Stimulated activated naive CD8-positive, alpha-beta T cell treated with anti-CD3 and anti-CD28 coated beads, Interleukin-15, Interleukin-2, amounts not matched to agents 100 U/mL and 50 U/mL, for 24 hours (primary cell): ENCODE measurements around the gene FAM168A.
"Not testable (repeated sequence)": the region's sequence is repeated elsewhere in the genome, so short reads cannot be mapped to it uniquely, and the experiment has no call there.

Source experiments
- ATAC-seq: fragments of 150-1000 bp; cut with Tn5 transposase; one replicate; pipeline ENCODE4 v1.10.0; 2021
- DNase-seq: peaks from one replicate; pipeline ENCODE4 v3.0.0; 2021

FAM168A gene

DNA sequence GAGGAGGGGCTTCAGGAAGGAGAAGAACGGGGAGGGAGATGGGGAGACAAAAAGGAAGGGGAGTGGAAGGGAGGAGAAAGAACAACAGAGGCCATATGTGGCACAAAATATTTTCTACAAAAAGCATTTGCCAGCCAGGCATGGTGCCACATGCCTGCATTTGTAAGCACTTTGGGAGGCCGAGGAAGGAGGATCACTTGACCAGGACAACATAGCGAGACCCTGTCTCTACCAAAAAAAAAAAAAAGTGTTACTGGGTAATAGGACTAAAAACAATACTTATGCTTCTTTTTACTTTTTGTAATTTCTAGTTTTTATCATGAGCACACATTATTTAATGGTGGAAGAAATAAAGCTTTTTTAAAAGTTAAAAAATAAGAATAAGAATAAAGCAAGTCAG is 5.3 kb downstream of the FAM168A start:
- DNase-seq, result no peak
- no peak for ATAC-seq

DNA sequence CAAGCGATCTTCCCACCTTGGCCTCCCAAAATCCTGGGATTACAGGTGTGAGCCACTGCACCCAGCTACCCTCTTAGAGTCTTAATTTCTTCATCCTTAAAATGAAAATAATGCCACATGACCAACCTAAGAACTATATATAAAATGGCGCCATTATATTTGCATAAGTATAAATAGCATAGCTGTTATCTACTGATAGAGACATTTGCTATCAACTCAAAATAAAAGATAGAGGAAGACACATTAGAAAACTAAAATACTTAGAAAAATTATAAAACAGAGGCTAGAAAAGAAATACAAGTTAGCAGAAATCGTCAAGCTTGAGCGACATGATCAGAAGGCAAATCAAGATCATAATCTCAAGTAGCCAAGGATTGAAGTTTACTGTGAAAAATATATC is 6.2 kb downstream of the FAM168A start:
- DNase-seq (no peak), ATAC-seq (no peak)

DNA sequence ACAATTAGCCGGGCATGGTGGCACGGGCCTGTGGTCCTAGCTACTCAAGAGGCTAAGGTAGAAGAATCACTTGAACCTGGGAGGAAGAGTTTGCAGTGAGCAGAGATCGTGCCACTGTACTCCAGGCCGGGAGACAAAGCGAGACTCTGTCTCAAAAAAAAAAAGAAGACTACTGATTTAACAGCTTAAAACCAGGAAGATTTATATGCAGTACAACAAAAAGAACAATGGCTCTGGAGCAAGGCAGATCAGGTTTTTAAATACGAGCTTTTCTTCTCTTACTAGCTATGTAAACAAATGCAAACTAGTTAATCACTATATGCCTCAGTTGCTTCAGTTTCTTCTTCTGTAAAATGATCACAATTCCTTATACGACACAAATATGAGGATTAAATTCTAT is 6.9 kb downstream of the FAM168A start:
- DNase-seq (no peak), ATAC-seq (no peak)

DNA sequence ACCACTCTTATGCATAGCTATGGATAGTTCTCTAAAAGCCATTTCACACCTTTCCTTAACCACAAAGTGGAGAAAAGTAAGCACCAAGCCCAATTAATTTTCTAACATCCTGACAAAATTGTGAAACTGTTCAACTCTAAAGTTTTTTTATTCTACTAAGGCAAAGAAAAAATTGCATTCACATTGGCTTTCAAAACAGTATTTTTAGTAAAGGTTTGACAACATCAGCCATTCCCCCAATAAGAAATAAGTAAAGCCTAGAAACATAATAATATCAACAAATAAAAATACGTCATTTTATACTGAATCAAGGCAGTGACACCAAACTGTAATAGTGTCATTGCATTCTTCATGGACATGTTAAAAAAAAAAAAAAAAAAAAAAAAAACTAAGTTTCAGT is 11.1 kb downstream of the FAM168A start:
- DNase-seq (no peak), ATAC-seq (no peak)

DNA sequence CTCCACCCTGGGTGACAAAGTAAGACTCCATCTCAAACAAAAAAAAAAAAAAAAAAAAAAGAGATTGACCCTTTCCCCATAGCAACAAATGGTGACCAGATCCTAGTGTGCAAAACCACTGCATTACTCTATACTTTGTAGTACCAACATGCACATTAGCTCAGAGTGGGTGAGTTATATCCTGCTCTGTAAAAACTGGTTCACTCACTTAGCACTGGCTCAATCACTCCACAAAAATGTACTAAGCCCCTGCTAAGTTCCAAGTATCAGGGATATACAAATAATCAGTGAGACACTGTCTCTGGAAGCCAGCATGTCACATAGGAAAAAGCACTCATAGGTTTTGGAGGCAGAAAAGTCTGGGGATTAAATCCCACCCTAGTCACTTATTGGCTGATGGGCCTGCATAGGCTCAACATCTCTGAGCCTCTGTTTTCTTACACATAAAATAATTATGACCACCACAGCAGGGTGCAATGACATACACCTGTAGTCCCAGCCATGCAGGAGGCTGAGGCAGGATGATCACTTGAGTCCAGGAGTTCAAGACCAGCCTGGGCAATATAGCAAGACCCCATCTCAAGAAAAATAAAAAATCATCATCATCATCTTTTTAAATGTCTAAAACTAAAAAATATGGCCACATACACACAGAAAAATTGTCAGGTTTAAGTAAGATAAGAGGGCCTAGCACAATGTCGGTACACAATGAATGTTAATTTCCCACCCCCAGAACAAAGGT is 11.9 kb downstream of the FAM168A start:
- DNase-seq (no peak), ATAC-seq (no peak)

DNA sequence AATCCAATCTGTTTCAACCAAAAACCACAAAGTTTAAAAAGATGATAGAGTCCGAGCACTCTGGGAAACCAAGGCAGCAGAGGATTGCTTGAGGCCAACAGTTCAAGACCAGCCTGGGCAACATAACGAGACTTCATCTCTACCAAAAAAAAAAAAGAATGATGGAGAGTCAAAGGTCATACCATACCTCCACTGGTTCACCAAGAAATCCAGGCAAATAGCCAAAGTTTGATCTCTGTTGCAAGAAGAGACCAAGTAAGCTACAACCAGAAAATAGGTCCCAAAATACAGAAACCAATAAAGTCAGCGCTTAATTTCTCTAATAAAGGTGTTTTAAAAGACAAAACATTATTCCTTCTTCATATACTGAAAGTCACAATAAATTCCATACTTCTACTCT is 13.1 kb downstream of the FAM168A start:
- ATAC-seq, result no peak
- DNase-seq, result no peak

DNA sequence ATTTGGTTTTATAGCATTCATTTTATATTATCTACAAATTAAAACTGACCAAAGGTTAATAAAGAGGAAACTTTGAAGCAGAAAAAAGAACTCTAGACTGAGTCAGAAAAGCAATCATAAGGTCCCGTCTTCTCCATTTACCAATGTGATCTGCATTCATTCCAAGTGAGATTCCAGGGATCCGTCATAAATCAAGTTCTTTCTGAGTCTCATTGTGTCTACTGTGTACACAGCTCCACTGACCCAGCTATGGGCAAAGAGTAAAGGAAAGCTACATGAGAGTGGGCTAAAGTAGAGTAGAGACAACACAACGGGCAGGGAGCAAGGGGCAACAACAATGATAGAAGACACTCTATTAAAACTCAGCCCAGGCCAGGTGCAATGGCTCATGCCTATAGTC is 15.3 kb downstream of the FAM168A start:
- DNase-seq (no peak), ATAC-seq (no peak)

DNA sequence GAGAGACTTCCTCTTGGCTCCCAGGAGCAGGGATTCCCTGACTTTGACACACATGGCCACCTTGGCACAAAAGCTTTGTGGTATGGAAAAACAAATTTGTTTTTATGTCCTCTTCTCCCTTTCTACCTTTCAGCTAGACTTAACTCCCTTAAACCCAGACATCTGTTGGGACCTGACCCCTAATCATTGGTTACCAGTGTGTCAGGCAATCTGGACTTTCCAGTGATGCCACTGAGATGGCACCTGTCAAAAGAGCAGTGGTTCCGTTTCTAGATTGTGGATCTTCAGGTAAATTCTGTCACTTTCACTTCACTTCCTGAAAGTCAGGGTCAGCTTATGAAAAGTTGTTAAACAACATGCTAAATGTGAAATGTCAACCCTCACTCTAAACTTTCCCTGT is 17.2 kb downstream of the FAM168A start:
- not testable (repeated sequence) for DNase-seq, ATAC-seq

DNA sequence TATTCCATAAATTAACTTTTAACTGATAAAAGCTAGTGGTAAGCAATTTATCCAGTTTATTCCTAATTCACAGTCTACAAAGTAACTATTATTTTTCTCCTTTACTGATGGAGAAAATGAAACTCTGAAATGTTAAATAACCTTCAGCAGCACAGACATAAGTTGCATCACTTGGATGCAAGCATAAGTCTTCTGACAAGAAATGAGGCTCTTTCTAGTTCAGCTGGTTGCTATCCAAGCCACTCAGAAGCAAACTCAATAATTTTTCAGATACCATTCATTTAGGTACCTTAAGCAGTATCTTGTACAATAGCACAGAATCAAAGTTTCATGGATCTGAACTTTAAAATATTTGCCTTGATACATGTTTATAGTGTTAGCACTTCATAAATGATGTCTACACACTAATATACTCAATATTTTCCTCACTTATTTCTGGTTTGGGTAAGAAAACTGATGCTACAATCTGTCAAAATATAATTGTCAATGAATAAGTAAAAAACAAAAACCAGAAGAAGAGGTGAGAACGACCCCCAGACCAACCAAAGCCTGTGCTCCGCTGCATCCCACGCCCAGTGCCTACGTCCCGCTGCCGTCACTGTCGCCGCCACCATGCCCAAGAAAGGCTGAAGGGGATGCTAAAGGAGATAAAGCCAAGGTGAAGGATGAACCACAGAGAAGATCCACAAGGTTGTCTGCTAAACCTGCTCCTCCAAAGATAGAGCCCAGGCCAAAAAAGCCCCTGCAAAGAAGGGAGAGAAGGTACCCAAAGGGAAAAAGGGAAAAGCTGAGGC is 18.1 kb downstream of the FAM168A start:
- DNase-seq (no peak), ATAC-seq (no peak)

DNA sequence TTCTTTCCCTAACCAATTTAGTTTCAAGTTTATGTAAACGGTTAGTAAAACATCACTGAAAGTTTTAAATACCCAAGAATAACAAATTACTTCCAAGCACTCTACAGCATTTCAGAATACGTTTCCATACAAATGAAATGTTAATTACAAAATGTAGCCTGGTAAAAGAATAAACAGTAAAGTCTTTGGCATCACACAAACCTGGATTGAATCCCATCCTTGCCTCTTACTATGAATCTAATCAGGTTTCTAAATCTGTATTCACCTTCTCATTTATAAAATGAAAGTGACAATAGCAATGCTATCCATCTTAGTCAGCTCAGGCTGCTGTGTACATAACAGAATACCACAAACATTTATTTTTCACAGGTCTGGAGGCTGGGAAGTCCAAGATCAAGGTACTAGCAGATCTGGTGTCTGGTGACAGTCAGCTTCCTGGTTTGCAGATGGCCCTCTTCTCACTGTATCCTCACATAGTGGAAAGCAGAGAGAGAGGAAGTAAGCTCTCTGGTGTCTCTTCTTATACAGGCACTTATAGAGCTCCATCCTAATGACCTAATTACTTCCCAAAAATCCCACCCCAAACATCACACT is 19.2 kb downstream of the FAM168A start:
- no peak for DNase-seq
- ATAC-seq, result peak; percentile 55

DNA sequence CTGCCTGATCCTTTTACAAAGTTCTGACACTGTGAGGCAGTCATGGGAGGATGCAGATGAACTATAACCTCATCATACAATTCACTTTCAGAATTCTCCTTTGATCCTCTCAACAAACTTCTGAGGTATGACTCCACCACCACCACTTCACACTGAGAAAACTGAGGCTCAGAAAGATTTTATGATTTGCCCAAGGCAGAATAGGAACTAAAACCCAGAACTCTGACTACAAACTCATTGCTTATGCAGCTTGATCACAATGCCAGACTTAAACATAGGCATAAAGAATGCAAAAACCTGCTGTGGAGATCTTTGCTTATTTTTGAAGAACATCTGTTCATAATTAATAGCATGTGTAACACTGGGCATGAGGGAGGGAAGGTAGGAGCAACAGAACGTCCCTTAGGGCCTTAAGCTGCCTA is 20.4 kb downstream of the FAM168A start:
- ATAC-seq (no peak), DNase-seq (no peak)

DNA sequence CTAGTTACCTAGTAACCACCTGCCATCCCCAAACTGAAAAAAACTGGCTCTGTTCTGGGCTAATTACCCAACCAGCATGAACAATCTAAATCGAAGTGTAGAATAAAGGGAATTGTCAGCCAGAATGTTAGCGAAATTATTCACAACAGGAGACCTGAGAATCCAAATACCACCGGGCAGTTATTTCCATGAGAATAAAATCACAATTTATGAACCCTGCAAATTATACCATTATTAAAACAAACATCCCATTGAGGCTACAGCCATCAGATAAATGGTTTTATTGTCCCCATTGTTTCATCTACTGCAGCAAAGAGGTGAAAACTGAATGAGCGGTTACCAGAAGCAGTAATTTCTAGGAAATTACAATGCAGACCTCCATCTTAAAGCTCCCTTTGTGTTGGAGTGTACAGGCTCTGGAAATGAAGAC is 21.7 kb downstream of the FAM168A start:
- DNase-seq (no peak), ATAC-seq (no peak)

DNA sequence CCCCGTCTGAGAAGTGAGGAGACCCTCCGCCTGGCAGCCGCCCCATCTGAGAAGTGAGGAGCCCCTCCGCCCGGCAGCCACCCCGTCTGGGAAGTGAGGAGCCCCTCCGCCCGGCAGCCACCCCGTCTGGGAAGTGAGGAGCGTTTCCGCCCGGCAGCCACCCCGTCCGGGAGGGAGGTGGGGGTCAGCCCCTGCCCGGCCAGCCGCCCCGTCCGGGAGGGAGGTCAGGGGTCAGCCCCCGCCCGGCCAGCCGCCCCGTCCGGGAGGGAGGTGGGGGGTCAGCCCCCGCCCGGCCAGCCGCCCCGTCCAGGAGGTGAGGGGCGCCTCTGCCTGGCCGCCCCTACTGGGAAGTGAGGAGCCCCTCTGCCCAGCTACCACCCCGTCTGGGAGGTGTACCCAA is 25.9 kb downstream of the FAM168A start:
- not testable (repeated sequence) for DNase-seq, ATAC-seq

DNA sequence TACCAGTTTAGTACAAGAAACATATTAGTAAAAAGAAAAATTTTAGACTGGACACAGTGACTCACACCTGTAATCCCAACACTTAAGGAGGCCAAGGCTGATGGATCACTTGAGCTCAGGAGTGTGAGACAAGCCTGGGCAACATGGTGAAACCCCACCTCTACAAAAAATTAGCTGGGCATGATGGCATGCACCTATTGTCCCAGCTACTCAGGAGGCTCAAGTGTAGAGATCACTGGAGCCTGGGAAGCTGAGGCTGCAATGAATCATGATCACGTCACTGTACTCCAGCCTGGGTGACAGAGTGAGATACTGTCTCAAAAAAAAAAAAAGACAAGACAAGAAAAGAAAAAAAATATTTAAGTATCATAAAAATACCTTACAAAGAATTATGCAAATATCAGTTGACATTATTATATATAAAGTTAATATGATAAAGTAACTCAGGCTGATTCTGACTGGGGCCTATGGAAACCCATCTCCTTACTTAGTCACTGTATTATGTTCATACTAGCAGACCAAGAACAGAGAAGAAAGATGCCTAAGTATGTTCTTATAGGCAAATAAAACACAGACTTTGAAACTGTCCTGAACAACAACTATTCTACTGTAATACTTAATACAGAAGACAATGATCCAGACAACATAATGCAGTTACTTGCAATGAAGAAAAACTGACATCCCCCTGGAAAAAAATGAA is 27.3 kb downstream of the FAM168A start:
- DNase-seq (no peak), ATAC-seq (no peak)

DNA sequence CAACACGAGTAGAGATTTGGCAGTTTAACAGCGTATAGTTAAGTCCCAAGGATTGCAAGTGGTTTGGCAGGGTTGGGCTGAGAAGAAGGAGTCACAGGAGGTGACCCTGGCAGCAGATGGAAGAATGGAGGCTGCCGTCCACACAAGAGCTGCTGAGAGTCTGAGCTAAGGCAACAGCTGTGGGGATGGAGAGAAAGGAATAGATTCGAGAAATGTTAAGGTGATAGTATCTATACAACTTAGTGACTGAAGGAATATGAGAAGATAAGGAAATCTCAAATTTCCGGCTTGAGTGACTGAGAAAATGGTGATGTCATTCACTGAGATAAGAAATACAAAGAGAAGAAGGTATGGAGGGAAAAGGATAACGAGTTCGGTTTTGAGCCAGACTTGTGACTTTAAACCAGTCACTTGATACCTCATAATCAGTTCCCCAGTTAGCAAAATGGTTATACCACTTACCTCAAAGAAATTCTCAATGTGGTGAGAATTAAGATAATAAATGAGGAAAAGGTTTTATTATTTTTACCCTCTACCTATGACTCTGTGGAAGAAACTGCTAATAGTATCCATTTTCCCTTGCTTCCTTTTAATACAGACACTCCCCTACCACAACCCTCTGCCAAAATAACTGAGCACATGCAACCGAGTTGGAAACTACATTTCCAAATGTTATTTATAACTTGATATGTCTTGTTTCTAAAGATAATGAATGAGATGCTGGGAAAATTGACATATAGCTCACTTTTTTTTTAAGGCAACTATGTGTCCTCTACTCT is 30.7 kb downstream of the FAM168A start:
- DNase-seq, result no peak

DNA sequence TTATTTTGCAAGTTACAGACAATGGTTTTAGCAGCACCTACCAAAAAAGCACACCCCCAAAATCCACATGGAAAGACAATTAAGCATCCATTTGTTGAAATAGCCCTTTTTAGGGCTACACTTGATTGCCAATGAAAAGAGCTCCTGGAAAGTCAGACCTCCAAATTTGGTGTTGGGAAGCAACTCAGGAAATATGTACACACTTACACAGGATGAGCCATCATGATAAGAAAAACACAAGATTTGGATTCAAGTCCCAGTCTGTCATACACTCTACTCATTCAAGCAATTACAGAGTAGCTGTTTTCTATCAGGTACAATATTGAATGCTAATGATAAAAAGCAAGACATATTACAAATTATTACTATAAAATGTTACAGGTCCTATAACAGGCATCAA is 31.5 kb downstream of the FAM168A start:
- ATAC-seq, result no peak
- DNase-seq, result no peak

More for the DNA sequence above, 30.7 kb downstream of the FAM168A start:
- ATAC-seq, result no peak

DNA sequence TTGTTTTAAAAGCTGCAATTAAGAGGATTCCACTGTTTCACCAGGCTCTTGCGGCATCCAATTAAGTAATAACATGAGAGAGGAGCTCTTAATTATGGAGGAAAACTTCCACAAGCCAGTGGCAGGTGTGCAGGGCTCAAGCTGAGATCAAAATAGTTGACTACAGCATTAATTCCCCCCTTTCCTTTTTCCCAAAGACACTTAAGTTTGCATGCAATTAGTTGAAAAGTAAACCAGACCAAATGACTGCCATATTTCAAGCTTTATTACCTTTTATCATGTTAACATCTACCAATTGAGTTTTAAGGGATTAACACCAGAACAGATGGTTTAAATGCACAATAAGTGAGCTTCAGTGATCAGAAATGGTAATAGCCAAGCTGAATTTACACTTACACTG is 32.1 kb downstream of the FAM168A start:
- ATAC-seq, result no peak
- no peak for DNase-seq

DNA sequence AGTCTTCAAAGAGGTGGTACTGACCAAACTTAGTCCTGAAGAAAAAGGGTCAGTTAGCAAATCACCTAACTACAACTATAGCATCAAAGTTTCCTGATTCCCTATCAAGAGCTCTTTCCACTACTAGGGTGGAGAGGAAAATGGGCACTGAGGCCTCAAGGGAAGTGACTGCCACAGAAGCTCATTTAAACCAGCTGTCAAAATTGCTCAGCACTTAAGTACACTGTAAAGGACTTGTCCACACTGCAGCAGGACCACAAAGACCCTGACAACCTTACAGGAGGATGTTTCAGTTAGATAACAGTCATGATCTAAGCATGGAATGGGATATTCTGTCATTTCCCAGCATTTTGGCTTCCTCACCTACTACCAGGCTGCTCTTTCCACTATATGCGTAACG is 33.0 kb downstream of the FAM168A start:
- ATAC-seq (no peak), DNase-seq (no peak)

DNA sequence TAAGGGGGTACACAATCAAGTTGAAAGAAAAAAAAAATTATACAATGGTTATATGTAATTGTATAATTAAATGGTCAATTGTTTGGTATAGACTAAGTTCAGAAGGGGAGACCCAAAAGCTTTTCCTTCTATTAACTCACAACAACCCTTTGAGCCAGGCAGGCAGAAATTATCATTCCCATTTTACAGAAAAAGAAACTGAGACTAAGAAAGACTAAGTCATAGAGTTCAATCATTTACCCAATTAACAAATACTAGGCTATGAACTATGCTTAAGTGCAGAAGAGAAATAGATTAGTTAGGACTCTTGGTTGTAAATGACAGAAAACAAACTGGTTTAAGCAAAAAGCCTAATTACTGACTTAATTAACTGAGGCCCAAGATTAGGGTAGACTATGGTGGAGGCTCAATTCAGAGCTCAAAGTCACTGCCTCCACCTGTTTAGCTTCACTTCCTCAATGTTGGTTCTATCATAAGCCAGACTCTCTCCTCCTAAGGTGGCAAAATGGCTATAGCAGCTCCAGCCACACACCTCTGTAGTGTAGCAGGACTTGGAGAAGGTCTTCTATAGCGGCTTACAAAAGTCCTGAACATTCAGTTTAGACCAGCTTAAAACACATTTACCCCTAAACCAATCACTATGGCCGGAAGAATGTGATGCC is 34.2 kb downstream of the FAM168A start:
- ATAC-seq (no peak), DNase-seq (no peak)

DNA sequence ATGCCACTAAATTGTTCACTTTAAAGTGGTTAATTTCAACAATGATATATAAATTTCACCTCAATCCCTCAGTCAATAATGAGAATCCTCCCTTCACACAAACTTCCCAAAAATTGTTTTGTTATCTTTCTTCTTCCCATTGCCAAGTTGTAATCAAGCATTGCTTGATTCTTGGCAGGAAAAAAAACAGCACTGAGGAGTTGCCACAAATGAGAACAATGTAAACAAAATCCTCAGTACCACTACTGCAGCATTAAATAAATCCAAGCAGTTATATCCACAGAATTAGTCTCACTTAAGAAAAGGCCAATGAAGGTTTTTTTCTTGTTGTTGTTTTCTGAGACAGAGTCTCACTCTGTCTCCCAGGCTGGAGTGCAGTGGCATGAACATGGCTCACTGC is 38.2 kb downstream of the FAM168A start:
- DNase-seq, result no peak
- no peak for ATAC-seq

DNA sequence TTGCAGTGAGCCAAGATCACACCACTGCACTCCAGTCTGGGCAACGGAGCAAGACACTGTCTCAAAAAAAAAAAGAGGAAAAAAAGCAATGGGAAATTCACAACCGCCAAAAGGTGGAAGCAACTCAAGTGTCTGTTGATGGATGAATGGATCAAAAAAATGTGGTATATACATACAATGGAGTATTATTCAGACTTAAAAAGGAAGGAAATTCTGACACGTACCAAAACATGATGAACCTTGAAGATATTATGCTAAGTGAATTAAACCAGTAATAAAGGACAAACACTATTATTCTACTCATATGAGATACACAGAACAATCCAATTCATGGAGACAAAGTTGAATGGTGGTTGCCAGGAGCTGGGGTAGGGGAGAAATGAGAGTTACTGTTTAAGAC is 40.9 kb downstream of the FAM168A start:
- ATAC-seq (no peak), DNase-seq (no peak)
